DND-41 (cell line): ENCODE data around the gene LCK.
"Not testable (repeated sequence)": the region's sequence is repeated elsewhere in the genome, so short reads cannot be mapped to it uniquely, and the experiment has no call there.

Experiments
- CTCF ChIP-seq: IDR thresholded peaks from 2 replicates; pipeline ENCODE4 v1.5.1; 2012; ENCODE audit warnings: borderline replicate concordance, low read length, moderate library complexity, mild to moderate bottlenecking; ENCODE audit not compliant: poor library complexity, severe bottlenecking; ENCODE audit errors: extremely low read depth
- EZH2 ChIP-seq: IDR thresholded peaks from 3 replicates; pipeline ENCODE4 v1.6.1; 2012; ENCODE audit warnings: borderline replicate concordance, low read depth, mild to moderate bottlenecking, moderate library complexity, low read length, inconsistent platforms; ENCODE audit not compliant: severe bottlenecking

GRCh38 chr1:32263236-32263593 is 12.2 kb downstream of the LCK start:
- TF ChIP-seq CTCF, EZH2: not testable (repeated sequence)
